ENCODE data around the gene PTPN2.
A peak's percentile ranks its signal among the peaks of the same experiment; 100 is the strongest.
"Not testable (repeated sequence)": the region's sequence is repeated elsewhere in the genome, so short reads cannot be mapped to it uniquely, and the experiment has no call there.

Gene PTPN2

DNA sequence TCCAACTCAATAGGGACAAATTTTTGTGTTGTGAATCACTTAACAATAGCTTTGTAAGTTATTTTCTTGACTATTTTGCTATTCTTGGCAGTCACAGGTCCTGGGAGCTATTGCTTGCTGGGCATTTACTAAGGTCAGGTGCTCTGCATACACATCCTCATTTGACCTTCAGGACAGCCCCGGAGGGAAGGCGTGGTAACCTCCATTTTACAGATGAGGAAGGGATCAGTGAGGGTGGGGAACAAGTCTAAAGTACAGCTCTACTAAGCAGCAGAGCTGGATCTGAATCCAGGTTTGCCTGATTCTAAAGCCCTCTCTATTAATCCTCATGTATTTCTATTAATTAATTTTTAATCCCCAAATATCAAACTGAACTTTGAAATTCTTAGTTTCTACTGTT is 58.8 kb downstream of the PTPN2 start:
- no peak for DNase-seq (ENCODE audit: low read depth in 2 of 2)

DNA sequence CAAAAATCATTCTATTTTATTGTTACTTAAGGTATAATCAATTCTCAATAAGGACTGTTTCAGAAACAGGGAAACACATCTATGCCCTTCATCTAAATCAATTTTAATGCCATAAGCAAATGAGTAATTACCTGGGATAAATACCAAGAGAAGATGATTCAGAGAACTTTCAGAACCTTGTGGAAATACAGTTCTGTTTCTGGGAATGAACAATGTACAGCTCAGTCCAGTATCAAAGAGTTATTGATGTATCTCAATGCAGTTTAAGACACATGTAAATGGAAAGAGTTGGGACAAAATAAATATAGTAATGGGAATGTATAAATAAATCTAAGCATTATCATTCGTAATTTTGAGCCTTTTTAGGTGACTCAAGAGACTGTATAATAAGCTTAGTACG is 60.1 kb downstream of the PTPN2 start:
- no peak for DNase-seq (ENCODE audit: low read depth in 2 of 2)

DNA sequence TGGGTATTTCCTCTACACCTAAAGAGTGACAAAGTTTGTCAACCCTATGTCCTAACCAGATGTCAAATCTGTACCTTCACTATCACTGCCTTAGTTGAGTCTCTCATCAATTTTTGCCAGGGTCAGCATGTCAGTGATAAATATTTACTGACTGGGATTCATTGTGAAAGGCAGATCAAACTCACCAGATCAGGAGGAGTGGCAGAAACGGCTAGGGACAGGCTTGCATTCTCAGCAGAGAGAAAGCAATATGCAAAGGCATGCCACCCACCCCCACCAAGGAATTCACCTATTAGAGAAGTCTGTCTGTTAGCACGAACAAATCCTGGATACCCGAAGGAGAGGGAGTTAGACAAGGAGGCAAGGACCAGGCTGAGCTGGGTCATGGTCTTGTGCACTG is 62.6 kb downstream of the PTPN2 start:
- DNase-seq (ENCODE audit: low read depth in 2 of 2): no peak

DNA sequence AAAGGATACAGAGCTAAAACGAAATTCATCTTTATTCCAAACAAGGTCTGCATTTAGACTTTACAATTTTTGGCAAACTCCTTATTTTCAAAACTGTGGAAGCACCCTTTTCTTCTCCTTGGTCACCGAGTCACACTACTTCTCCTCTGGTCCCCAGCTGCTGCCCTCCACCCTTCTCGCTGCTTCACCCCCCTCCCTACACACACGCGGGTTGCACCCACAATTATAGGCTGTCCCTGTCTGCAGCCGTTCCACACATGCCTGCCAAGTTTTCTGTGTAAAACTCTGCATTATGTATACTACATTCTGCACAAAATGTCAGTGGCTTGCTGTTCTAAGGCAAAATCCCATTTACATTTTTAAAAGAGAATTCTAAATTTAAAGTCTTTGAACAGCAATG is 63.5 kb downstream of the PTPN2 start:
- DNase-seq (ENCODE audit: low read depth in 2 of 2): no peak

DNA sequence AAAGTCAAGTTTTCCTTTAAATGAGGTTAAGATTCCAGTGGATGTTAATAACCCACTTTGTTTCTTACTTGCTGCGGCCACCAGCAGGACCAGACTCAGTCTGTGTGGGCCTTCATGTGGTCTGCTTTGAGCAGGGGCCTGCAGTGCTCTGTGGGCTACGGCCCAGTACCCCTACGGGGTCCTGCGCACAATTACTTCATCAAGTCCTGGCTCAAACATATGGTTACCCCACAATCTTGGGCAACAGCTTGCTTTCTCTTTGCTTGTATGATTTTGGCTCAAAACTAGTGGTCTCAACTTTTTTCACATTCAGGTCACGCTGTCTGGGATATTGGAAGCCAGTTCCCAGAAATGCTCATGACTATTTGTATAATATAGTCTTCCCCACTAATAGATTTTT is 64.2 kb downstream of the PTPN2 start:
- no peak for DNase-seq (ENCODE audit: low read depth in 2 of 2)

DNA sequence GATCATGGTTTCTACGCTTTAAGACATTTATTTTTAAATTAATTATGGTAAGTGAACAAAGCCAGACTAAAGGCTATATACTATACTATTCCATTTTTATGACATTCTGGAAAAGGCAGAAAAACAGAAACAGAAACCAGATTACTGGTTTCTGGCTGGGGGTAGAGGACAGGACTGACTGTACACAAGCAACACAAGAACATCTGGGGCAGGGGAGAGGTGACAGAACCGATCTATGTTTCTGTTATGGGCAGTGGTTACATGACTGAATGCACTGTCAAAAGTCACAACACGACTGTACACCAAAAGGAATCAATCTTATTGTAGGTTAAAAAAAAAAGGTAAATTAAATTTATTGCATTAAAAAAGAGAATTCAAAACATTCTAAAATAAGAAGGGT is 64.7 kb downstream of the PTPN2 start:
- no peak for DNase-seq (ENCODE audit: low read depth in 2 of 2)

DNA sequence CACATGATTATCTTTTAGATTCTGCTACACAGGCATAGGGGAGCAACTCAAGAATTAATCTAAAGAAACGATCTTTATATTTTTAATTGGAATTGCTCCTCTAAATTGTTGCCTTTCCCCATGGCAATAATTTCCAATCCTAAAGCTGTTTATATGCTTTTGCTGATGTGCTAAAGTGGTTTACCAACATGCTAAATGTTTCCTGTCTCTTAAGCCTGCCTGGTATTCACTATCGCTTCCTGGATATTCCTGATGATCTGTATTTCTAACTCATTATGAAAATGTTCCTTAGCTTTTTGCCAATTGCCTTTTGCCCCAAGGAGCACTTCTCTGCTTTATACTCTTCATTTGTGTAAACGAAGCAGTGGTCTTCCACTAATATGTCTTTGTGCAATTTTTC is 65.8 kb downstream of the PTPN2 start:
- DNase-seq (ENCODE audit: low read depth in 2 of 2): no peak

DNA sequence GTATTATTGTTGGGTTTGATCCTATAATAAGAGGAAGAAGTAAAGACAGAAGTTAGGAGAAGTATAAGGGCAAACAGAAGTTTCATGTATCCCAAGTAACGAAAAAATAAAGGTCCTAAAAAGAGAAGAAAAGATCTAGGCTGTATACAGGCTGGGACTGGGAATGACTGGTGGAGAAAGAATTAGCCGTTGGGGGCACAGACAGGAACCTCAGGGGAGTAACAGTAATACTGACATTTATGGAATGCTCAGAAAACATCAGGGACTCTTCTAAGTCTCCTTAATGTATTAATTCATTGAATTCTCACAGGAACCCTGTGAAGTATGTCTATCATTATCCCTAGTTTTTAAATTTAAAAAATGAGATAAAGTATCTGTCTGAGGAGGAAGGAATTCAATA is 67.6 kb downstream of the PTPN2 start:
- no peak for DNase-seq (ENCODE audit: low read depth in 2 of 2)

DNA sequence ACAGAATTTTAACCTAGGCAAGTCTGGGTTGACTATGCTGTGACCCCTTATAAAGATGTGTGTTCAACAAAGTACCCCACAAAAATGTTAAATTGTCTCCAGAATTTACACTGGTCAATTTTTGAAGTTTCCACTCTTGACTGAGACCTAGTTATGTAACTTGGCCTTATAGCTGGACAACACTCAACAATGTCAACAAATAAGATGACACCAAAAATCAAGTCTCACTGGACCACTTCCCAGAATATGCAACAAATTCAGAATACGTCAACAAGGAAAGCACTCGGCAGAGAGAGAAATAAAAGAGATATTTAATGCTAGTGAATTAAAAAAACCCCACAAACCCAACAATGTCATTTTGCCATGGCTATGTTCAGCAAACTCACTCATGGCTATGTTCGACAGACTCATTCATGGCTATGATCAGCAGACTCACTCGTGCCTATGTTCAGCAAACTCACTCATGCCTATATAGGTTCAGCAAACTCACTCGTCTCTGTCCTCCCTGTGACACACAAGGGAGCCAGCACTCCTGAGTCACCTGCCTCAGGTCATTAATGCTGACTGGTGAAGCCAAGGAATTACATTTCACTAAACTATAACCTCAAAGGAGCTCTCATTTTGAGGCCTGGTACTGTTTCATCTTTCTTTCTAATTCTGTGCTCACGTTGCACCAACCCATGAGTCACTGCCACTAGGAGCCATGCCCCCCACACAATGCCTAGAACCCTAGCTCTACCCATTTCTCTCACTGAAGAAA is 72.7 kb downstream of the PTPN2 start:
- DNase-seq (ENCODE audit: low read depth in 2 of 2): peak in 1 of 2 donors; percentile 13

DNA sequence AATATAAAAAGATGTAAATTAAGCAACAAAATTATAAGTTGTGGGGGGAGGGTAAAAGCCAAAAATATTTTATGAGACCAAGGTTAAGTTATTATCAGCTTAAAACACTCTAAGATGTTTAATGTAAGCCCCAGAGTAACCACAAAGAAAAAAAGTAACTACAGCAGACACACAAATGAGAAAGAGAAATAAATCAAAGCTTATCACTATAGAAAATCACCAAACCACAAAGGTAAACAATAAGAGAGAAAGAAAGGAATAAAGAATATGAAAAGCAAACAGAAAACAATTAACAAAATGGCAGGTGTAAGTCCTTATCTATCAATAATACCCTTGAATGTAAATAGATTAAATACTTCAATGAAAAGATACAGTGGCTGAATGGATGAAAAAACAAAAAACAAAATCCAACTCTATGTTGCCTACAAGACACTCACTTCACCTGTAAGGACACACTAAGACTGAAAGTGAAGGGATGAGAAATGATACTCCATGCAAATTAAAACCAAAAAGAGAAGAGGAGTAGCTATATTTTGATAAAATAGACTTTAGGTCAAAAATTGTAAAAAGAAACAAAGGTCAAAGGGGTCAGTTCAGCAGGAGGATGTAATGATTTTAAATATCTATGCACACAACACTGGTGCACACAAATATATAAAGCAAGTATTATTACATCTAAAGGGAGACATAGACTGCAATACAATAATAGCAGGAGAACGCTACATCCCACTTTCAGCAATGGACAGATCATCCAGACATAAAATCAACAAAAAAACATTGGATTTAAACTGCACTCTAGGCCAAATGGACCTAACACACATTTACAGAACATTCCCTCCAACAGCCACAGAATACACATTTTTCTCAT is 80.7 kb downstream of the PTPN2 start:
- no peak for DNase-seq (ENCODE audit: low read depth in 2 of 2)

DNA sequence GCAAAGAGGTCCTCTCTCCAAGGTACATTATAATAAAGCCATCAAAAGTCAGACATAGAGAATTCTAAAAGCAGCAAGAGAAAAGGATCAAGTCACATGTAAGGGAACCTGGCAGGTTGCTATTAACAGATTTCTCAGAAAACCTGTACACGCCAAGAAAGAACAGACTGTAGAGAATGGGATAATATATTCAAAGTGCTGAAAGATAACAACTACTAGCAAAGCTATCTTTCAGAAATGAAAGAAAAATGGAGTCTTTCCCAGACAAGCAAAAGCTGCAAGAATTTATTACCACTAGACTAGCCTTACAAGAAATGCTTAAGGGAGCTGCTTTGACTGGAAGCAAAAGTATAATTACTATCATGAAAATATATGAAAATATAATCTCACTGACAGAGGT is 81.5 kb downstream of the PTPN2 start:
- no peak for DNase-seq (ENCODE audit: low read depth in 2 of 2)

DNA sequence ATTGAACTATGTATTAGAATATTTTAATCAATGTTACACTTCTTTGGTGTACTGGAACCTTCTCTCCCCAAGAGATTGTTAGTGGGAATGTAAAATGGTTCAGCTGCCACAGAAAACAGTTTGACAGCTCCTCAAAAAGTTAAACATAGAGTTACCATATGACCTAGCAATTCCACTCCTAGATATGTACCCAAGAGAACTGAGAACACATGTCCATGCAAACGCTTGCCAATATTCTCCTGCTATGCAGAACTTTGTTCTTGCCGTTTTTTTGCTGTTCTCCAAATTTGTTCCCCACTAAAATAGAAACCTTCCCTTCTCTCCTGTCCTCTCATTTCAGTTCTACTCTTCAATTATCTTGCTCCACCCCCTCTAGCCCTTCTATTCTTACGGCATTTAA is 87.6 kb downstream of the PTPN2 start:
- no peak for DNase-seq (ENCODE audit: low read depth in 2 of 2)

DNA sequence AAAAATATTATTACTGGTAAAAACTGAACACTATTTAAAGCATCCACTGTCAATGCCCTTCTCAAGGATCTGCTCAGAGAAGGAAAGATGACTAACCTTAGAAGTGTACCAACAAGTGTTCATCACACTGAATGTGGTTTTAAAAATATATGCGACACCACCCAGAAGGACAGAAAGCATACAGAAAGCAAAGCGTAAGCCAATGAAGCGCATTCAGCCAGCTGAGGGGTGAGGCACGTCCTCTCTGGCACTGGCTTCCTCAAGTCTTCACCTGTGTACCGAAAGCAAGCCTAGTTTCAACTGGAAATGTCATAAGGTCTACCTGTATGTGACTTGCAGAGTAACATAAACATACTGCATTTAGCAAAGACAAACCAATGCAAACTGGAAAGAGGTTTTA is 92.4 kb downstream of the PTPN2 start:
- no peak for DNase-seq (ENCODE audit: low read depth in 2 of 2)

DNA sequence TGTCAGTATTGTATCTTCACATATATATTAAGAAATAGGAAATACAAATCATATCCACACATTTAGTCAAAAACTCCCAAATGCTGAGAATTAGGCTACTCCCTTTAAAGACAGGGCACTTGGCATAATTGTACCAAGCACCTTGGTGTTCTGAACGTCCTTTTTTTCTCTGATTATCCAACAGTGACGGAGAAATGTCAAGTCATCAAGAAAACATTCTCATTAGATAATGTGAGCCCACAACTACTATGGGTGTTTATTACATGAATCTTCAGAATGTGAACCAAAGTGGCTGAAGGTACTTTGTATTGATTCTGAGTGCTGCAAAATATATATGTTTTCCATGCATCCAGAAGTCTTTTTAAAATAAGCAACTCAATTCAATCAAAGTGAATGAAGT is 97.4 kb downstream of the PTPN2 start:
- DNase-seq (ENCODE audit: low read depth in 2 of 2): no peak

DNA sequence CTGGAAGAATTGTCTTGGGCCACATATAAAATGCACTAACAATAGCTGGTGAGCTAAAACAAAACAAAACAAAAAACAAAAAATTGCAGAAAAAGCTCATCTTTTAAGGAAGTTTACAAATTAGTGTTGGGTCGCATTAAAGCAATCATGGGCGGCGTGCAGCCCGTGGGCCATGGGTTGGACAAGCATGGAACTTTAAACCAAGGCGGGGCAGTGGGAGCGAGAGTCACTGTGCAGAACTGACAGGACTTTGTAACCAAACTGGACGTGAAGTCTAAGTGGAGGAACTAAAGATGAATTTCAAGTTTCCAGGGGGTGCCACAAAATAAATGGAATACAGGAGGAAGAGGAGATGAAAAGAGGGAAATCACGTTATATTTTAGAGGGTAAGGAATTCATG is 100.5 kb downstream of the PTPN2 start:
- DNase-seq (ENCODE audit: low read depth in 2 of 2): no peak

DNA sequence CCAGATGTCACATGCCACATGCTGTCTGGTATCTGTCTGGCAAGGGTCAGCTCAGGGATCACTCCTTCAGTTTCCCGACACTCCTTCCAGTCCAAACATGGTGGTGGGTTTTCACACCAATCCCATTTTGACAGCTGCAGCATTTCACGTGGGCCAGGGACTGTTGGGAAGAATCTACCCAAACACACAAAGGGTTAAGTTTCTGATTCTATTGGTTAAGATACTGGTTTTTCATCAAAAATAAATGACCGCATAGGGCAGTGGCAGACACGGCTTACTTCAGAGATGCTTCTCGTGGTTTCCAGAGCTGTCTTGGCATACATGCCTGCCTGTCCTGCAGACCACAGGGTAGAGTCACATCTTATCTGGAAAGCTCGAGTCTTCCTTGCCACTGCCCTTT is 101.5 kb downstream of the PTPN2 start:
- no peak for DNase-seq (ENCODE audit: low read depth in 2 of 2)

DNA sequence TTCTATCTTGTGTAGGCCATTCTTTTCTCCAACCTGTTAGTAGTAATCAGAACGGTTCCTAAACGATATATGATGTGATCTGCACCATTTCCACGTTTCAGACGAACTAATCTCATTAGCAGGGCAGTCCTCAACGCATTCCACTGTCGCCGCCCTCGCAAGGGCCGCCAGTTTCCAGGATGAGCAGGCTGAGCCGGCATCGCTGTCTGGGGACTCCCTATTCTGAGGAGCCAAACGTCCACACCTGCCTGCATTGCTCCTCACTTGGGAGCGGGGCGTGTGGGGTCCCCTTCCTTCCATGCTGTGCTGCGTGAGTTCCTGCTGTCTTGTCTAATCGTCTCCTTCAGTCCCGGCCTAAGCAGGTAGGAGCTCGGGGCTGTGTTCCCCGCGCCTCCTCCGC is 104.6 kb downstream of the PTPN2 start:
- no peak for DNase-seq (ENCODE audit: low read depth in 2 of 2)

DNA sequence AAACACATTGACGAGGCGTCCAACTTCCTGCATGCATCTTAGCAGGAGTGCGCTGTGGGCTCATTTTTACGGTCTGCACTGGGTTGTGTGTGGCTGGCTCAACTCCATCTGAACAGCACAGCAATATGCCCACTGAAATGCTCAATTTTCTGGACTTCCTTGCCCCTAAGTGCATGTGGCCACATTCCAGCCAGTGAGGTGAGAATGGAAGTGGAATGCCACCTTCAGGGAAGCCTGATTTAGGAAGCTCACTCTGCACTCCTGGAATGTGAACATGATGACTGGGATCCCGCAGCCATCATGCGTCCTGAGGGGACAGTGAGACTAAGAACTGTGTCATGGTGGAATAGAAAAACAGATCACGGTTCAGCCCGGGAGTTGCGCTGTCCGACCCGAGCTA is 105.0 kb downstream of the PTPN2 start:
- DNase-seq (ENCODE audit: low read depth in 2 of 2): no peak

DNA sequence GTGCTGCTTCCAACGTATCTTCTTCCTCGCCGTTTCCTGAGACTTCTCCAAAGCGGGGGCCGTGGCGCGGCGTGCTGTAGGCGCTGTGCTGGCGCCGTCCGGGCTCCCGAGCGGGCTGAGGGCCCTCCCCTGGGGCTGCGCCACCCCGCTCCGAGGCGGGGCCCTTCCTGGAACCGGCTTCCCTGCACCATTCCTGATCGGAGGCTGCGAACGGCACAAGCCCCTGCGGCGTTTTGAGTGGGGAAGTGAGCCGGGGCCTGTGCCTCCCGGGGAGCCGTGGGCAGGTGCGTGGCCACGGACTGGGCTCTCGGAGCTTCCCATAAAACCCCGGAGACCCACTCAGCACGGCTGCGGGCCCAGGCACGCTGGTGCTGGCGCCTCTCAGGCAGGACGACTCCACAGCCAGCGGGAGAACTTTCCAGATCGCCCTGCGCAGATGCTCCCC is 106.5 kb downstream of the PTPN2 start:
- DNase-seq (ENCODE audit: low read depth in 2 of 2): no peak

DNA sequence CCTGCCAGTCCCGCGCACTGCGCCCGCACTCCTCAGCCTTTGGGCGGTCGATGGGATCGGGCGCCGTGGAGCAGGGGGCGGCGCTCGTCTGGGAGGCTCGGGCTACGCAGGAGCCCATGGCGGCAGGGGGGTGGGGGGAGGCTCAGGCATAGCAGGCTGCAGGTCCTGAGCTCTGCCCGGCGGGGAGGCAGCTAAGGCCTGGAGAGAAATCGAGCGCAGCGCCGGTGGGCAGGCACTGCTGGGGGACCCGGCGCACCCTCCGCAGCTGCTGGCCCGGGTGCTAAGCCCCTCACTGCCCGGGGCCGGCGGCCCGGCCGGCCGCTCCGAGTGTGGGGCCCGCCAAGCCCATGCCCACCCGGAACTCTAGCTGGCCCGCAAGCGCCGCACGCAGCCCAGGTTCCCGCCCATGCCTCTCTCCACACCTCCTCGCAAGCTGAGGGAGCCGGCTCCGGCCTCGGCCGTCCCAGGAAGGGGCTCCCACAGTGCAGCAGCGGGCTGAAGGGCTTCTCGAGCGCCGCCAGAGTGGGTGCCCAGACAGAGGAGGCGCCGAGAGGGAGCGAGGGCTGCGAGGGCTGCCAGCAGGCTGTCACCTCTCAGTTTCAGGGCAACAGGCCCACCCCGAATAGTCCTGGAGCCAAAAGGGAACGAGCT is 107.1 kb downstream of the PTPN2 start:
- no peak for DNase-seq (ENCODE audit: low read depth in 2 of 2)

DNA sequence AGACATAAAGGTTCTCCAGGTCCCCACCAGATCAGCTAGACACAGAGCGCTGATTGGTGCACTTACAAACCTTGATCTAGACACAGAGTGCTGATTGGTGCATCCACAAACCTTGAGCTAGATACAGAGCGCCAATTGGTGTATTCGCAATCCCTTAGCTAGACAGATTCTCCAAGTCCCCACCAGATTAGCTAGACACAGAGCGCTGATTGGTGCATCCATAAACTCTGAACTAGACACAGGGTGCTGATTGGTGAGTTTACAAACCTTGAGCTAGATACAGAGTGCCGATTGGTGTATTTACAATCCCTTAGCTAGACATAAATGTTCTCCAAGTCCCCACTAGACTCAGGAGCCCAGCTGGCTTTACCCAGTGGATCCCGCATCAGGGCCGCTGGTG is 107.6 kb downstream of the PTPN2 start:
- DNase-seq (ENCODE audit: low read depth in 2 of 2): not testable (repeated sequence)

DNA sequence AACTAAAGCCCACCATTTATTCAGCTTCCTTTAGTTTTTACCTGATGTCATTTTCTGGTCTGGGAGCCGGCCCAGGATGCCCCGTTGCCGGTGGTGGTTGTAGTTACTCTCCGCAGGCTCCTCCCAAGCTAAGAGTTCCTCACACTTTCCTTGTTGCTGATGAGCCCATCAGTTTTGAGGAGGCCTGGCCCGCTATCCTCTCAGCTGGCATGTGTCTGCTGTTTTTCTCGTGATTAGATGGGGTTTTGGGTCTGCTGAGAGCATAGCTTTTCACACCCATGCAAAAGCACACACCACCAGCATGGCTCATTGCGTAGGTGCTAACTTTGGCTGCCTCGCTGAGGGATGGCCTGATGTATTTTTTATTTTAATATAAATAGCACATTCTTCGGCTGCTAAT is 109.1 kb downstream of the PTPN2 start:
- no peak for DNase-seq (ENCODE audit: low read depth in 2 of 2)

DNA sequence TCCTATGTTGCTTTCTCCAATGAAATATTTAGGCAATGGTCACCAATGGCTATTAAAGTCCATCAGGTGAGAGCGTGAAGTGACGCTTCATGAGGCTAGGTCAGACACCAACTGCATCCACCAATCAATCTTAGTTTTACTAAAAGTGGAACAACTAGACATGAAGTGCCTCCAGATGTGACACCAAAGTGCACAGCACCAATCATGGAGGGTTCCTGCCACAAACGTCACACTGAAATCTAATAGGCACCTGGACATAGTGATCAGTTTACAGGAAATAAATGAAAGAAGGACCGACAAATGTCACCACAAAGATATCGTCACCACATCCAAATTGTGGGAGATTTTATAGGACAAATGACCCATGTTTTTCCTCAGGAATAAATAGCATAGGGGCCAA is 110.7 kb downstream of the PTPN2 start:
- no peak for DNase-seq (ENCODE audit: low read depth in 2 of 2)
